ENCODE measurements around the gene EHD3.

Gene EHD3

DNA sequence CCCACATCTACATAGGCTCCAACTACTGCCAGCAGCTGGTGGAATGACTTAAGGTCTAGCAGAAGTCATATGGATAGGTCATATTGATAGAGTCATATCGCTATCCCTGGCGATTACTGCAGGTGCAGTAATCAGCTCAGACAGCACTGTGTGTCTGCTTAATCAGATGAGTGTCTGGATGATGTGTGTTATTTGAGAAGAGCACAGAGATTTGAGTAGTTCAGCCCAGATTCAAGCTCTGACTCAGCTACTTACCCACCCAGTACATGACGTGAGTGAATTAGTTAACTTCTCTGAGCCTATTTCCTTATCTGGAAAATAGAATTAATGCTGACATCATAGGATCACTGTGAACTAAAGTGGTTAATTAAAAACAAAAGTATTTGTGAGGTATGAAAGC is 78.9 kb downstream of the EHD3 start:
- Mint-ChIP-seq H3K36me3 (peaks cover 4% of the 10 kb centered on the region), H3K27ac (no peak overlapping the region), H3K4me1 (peaks cover 12% of the 10 kb centered on the region), H3K4me3 (no peak overlapping the region), H3K27me3 (peaks cover 13% of the 10 kb centered on the region), H3K9me3 (peaks cover 5% of the 10 kb centered on the region)

DNA sequence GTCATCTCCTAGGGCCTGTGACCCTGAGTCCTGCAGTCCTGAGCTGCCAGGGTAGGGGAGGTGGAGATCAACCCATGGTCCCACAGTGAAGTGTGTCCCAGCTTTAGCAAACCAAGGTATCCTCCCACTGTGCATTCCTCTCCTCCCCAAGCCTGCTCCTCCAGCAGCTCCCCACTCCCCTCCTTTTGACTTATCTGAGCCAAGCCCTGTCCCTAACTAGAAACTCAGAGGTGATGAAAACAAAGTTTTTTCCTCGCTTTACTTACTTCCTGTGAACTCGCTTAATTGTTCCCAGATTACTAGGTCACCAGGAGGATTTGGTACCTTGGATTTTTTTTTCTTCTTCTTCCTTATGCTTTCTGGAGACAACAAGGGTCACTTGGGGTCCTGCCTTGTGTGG is 80.8 kb downstream of the EHD3 start:
- Mint-ChIP-seq H3K4me1 (peaks cover 28% of the 10 kb centered on the region), H3K27ac (no peak overlapping the region), H3K36me3 (peaks cover 4% of the 10 kb centered on the region), H3K4me3 (no peak overlapping the region), H3K9me3 (peaks cover 5% of the 10 kb centered on the region), H3K27me3 (peaks cover 13% of the 10 kb centered on the region)

DNA sequence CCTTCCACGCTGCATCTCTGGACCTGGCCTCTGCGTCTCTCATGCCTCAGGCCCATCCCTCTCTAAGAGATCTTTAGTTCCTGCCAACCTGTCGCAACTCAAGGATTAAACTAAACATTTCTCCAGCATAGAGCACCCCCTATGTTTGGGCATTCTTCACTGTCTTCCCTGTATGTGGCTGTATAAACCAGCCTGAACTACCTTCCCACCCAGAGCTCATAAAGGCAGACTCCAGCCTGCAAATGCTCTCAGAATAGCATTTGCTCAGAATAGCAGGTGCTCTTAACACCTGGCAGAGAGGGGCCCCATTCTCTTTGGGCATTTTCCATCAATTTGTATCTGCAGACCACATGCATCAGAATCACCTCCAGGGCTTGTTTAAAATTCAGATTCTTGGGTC is 83.4 kb downstream of the EHD3 start:
- Mint-ChIP-seq H3K4me1 (peaks cover 40% of the 10 kb centered on the region), H3K36me3 (no peaks in the 10 kb centered on the region), H3K27ac (no peak overlapping the region), H3K4me3 (no peak overlapping the region), H3K9me3 (no peaks in the 10 kb centered on the region), H3K27me3 (peaks cover 5% of the 10 kb centered on the region)

DNA sequence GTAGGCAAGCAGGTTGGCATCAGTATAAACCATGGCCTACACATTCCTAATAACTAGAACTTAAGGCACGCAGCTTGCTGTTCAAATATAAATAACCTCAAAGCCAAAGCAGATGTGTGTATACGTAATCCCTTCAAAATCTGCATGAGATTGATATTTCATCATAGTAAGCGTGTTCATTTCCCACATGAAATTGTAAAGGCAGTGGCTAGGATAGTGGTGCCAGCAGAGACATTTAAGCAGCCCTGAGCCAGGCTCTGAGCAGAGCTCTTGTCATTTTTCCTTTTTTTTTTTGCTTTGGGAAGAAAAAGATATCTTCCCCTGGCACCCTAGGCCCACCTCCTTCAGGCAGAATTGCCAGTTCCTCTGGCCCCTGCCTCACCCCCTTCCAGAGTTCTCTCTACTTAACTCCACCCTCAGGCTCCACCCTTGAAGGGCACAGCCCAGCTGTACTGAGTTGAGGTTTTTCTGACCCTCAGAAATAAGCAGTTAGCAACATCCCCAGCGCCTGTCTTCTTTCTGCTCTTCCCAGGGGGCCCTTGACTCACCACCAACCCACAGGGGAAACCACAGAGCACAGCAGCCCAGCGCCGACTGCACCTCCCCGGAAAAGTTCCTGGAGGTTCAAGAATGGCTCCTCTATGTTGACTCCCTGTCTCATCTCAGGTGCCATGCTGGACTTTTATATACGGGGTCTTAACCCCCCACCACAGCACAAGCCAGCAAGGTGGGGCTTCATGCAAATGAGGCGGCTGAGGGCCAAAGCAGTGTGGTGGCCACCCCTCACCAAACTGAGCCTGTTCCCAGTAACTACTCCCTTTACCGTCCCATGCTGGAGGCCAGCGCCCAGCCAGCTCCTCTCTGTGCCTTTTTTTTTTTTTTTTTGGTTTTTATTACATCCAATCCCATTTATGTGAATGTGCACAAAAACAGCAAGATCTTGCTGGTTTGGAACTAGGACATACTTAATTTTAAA is 84.7 kb downstream of the EHD3 start:
- no peaks in the 10 kb centered on the region for H3K36me3 Mint-ChIP-seq
- peaks cover 53% of the 10 kb centered on the region for H3K4me1 Mint-ChIP-seq
- H3K27me3 Mint-ChIP-seq: peaks cover 2% of the 10 kb centered on the region
- no peaks in the 10 kb centered on the region for H3K9me3 Mint-ChIP-seq
- peak overlapping the region; percentile 79 for H3K27ac Mint-ChIP-seq
- H3K4me3 Mint-ChIP-seq: peak overlapping the region; percentile 67
